ENCODE results near the gene ALOX12.
"Not testable (repeated sequence)": the region's sequence is repeated elsewhere in the genome, so short reads cannot be mapped to it uniquely, and the experiment has no call there.

Gene ALOX12

DNA sequence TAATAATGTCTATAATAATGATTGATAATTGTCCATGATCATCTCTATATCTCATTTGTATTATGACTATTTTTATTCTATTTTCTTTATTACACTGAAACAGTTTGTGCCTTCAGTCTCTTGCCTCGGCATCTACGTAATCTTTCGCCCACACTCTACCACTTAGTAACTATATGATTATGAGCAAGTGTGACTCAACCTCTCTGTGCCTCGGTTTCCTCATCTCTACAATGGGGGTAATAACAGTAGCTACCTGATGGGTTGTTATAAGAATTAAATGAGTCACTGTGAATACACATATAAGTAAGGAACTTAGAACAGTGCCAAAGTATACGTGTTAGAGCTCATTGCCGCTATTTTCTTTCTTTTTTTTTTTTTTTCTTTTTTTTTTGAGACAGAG lies 51.7 kb downstream of the ALOX12 start:
- no peaks in the 10 kb centered on the region for H3K36me3 ChIP-seq (ENCODE audit: low read depth)
- H3K4me1 ChIP-seq (ENCODE audit: insufficient read depth, poor library complexity, severe bottlenecking) = peaks cover 13% of the 10 kb centered on the region
- ATAC-seq (ENCODE audit: low read depth) (no peak), DNase-seq (ENCODE audit: low spot score) (no peak)
- peaks cover 8% of the 10 kb centered on the region for H3K27me3 ChIP-seq (ENCODE audit: insufficient read depth, poor library complexity, severe bottlenecking)
- no peaks in the 10 kb centered on the region for H3K9me3 ChIP-seq (ENCODE audit: severe bottlenecking)
- H3K4me3 ChIP-seq (ENCODE audit: severe bottlenecking) = no peak overlapping the region
- H3K27ac ChIP-seq (ENCODE audit: poor library complexity, severe bottlenecking) = no peak overlapping the region
- TF ChIP-seq, protein P1, sequence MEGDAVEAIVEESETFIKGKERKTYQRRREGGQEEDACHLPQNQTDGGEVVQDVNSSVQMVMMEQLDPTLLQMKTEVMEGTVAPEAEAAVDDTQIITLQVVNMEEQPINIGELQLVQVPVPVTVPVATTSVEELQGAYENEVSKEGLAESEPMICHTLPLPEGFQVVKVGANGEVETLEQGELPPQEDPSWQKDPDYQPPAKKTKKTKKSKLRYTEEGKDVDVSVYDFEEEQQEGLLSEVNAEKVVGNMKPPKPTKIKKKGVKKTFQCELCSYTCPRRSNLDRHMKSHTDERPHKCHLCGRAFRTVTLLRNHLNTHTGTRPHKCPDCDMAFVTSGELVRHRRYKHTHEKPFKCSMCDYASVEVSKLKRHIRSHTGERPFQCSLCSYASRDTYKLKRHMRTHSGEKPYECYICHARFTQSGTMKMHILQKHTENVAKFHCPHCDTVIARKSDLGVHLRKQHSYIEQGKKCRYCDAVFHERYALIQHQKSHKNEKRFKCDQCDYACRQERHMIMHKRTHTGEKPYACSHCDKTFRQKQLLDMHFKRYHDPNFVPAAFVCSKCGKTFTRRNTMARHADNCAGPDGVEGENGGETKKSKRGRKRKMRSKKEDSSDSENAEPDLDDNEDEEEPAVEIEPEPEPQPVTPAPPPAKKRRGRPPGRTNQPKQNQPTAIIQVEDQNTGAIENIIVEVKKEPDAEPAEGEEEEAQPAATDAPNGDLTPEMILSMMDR (IDR thresholded peaks at IDR 0.05; ENCODE audit: poor library complexity, severe bottlenecking) = no peak

DNA sequence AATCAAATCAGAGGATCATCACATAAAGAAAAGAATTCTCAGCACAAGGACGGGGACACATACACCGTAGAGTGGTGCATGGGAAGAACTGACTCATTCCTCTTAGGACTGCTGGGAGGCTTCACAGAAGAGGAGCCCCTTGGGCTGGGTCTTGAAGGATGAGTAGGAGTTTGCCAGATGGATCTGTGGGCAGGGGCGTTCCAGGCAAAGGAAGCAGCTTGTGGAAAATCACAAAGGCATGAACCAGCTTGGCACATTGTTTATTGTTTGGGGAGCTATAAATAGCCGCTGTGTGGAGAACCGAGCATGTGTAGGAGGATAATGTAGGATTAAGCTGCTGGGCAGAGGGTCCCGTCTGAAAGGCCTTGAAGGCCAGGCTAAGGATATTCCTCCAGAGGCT lies 53.1 kb downstream of the ALOX12 start:
- peaks cover 13% of the 10 kb centered on the region for H3K4me1 ChIP-seq (ENCODE audit: insufficient read depth, poor library complexity, severe bottlenecking)
- no peak for ATAC-seq (ENCODE audit: low read depth)

DNA sequence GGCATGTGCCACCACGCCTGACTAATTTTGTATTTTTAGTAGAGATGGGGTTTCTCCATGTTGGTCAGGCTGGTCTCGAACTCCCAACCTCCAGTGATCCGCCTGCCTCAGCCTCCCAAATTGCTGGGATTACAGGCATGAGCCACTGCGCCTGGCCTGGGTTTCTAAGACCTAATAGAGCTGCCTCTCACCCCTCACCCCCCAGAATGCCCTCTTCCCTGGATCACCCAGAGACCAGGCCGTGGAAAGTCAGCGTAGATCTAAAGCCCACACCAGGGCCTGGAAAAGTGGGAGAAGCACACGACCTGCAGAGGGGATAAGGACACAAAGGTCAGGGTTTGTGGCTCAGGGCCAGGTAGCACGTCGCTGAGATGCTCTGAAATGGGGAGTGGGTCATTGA lies 54.7 kb downstream of the ALOX12 start:
- not testable (repeated sequence) for DNase-seq (ENCODE audit: low spot score); H3K4me1 ChIP-seq (ENCODE audit: insufficient read depth, poor library complexity, severe bottlenecking); H3K27me3 ChIP-seq (ENCODE audit: insufficient read depth, poor library complexity, severe bottlenecking); H3K36me3 ChIP-seq (ENCODE audit: low read depth); H3K9me3 ChIP-seq (ENCODE audit: severe bottlenecking); H3K4me3 ChIP-seq (ENCODE audit: severe bottlenecking); H3K27ac ChIP-seq (ENCODE audit: poor library complexity, severe bottlenecking); ATAC-seq (ENCODE audit: low read depth)

More for the DNA sequence above, 53.1 kb downstream of the ALOX12 start:
- no peak overlapping the region for H3K4me3 ChIP-seq (ENCODE audit: severe bottlenecking)
- no peaks in the 10 kb centered on the region for H3K9me3 ChIP-seq (ENCODE audit: severe bottlenecking)
- no peak for DNase-seq (ENCODE audit: low spot score)
- H3K27ac ChIP-seq (ENCODE audit: poor library complexity, severe bottlenecking) = no peak overlapping the region
- TF ChIP-seq, protein P1 (IDR thresholded peaks at IDR 0.05; ENCODE audit: poor library complexity, severe bottlenecking) = no peak
- H3K36me3 ChIP-seq (ENCODE audit: low read depth) = no peaks in the 10 kb centered on the region
- H3K27me3 ChIP-seq (ENCODE audit: insufficient read depth, poor library complexity, severe bottlenecking) = no peaks in the 10 kb centered on the region

DNA sequence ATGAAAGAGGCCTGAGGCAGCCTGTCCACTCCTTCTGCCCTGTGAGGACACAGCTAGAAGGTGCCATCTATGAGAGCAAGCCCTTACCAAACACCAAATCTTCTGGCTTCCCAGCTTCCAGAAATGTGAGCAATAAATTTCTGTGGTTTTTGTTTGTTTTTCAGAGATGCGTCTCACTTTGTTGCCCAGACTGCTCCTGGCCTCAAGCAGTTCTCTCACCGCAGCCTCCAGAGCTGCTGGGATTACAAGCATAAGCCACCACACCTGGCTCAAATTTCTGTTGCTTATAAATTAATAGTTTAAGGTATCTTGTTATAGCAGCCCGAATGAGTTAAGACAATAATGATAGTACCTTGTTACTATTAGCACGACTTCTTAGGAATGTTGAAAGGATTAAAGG lies 60.5 kb downstream of the ALOX12 start:
- TF ChIP-seq, protein P1 (IDR thresholded peaks at IDR 0.05; ENCODE audit: poor library complexity, severe bottlenecking) = no peak
- no peak for DNase-seq (ENCODE audit: low spot score)
- no peak for ATAC-seq (ENCODE audit: low read depth)
- Histone ChIP-seq H3K4me3 (ENCODE audit: severe bottlenecking) (no peak overlapping the region), H3K27ac (ENCODE audit: poor library complexity, severe bottlenecking) (no peak overlapping the region), H3K36me3 (ENCODE audit: low read depth) (no peaks in the 10 kb centered on the region), H3K9me3 (ENCODE audit: severe bottlenecking) (no peaks in the 10 kb centered on the region), H3K27me3 (ENCODE audit: insufficient read depth, poor library complexity, severe bottlenecking) (no peaks in the 10 kb centered on the region), H3K4me1 (ENCODE audit: insufficient read depth, poor library complexity, severe bottlenecking) (peaks cover 18% of the 10 kb centered on the region)

DNA sequence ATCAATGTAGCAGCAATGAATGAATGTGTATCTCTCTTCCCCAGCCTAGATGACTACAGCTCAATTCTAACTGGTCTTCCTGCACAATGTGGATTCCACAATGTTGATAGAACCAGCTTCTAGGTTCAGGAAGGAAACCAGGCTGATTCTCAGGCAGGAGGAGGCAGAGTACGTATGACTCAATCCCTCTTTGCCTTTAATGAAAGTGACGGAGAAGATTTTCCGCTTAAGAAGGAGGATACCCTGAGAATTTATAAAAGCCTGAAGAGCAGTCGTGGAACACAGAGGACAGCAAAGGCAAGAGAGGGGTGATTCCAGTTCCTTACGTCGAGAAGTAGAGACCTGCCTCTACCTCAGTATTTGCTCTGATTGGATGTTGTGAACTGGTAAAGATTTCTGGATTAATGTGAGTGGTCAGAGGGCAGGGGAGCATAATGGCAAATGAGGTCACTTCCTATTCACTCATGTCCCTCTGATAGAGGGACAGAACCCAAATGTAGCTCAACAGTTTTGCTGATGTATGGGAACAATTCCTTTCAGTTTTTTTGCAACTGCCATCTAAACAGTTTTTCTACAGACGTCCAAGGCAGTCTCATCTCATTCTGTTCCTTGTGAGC lies 63.1 kb downstream of the ALOX12 start:
- TF ChIP-seq, protein P1 (IDR thresholded peaks at IDR 0.05; ENCODE audit: poor library complexity, severe bottlenecking) = no peak
- no peak for DNase-seq (ENCODE audit: low spot score)
- ATAC-seq (ENCODE audit: low read depth) = no peak

More for the DNA sequence above, 63.1 kb downstream of the ALOX12 start:
- peaks cover 18% of the 10 kb centered on the region for H3K4me1 ChIP-seq (ENCODE audit: insufficient read depth, poor library complexity, severe bottlenecking)
- no peak overlapping the region for H3K4me3 ChIP-seq (ENCODE audit: severe bottlenecking)
- H3K27me3 ChIP-seq (ENCODE audit: insufficient read depth, poor library complexity, severe bottlenecking) = no peaks in the 10 kb centered on the region
- no peaks in the 10 kb centered on the region for H3K36me3 ChIP-seq (ENCODE audit: low read depth)
- H3K9me3 ChIP-seq (ENCODE audit: severe bottlenecking) = no peaks in the 10 kb centered on the region
- no peak overlapping the region for H3K27ac ChIP-seq (ENCODE audit: poor library complexity, severe bottlenecking)

All from RWPE2 (cell line).